CD4-positive, alpha-beta T cell treated with Interleukin-4 for 4 hours (primary cell): ENCODE data around the gene DUS3L.
A peak's percentile ranks its signal among the peaks of the same experiment; 100 is the strongest.

Experiments used
- DNase-seq: peaks from one replicate; pipeline ENCODE4 v3.0.0-alpha.2; 2020

The DUS3L gene, protein sequence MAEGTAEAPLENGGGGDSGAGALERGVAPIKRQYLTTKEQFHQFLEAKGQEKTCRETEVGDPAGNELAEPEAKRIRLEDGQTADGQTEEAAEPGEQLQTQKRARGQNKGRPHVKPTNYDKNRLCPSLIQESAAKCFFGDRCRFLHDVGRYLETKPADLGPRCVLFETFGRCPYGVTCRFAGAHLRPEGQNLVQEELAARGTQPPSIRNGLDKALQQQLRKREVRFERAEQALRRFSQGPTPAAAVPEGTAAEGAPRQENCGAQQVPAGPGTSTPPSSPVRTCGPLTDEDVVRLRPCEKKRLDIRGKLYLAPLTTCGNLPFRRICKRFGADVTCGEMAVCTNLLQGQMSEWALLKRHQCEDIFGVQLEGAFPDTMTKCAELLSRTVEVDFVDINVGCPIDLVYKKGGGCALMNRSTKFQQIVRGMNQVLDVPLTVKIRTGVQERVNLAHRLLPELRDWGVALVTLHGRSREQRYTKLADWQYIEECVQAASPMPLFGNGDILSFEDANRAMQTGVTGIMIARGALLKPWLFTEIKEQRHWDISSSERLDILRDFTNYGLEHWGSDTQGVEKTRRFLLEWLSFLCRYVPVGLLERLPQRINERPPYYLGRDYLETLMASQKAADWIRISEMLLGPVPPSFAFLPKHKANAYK

DNA sequence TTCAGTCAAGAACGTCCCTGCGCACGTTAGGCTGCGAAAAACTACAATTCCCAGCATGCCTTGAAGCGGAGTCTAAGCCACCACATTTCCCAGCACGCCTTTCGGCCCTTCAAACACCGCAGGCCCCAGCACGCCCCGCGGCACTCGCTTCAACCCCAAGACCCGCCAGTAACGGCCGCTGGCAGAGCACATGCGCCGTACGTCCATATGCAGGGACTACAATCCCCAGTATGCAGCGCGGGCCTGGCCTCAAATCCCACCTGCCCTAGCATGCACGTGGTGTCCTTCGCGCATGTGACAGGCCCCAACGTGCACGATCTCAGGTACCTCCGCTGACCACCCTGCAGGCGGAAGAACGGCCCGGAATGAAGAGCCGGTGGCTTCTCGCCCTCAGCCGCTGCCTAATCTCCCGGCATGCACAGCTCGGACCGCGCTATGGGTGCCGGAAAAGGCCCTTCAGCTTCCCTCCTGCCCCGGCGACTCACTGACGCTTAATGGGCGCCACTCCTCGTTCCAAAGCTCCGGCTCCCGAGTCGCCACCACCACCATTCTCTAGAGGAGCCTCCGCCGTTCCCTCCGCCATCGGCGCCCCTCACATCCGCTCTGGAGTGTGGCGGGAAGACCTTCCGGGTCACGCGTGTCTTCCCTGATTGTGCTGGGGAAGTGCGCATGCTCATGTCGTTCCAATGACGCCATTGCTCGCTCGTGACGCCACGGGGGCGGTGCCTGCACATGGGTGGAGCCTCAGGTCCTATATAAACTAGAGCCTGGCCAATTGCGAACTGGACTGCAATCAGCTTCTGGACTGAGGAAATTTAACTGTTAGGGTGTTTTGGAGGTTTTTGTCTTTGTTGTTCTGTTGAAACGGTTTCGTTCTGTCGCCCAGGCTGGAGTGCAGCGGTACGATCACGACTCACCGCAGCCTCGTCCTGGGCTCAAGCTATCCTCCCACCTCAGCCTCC lies at the start of gene DUS3L:
TSS of gene DUS3L (minus strand) at position 605 of the 962 bp plus-strand sequence. CDS start at position 583, 22 bp downstream.
- DNase-seq, result peak; percentile 97

DNA sequence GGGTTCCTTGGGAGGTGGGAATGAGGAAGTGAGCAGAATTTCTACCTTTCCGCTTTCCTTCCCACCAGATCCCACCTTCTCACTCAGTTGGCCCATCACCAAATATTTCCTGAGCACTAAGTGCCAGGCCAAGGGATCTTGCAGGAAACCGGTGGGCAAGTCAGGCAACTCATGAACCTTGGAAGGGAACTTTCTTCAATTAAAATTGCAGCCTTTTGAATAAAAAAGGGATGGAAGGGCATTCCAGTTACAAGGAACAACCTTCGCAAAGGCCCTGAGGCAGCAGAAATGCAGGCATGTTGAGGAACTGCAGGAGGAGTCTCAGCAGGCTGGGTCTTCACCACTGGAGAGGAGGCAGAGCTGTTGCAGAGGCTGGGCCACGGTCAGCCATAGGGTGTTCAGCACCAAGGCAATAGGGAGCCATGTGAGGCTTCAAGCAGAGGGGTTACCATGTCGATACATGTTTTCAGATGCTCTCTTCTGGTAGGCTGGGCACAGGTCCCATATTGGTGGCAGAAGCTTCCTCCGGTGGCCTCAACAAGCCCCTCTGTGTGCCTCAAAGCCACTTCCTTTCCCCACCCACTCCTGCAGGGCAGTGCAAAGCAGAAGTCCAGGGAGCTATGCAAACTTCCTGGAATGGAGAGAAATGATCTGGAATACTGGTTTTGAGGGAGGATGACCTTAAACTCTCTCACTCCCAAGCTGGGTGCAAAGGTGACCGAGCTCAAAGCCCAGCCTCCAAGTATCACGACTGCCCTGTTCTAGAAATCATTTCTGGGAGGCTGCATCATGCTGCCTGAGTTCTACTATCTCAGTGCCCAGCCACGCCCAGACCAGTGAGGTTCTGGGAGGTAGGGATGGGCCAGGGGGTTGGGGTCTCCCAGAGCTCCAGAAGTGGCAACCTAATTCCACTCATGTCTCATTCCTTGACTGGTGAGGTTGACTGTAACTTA lies 48.4 kb upstream of the DUS3L start, which contains the start of gene FUT6:
TSS of gene FUT6 (minus strand) at position 638 of the 953 bp plus-strand sequence. CDS start 7,135 bp downstream, outside the sequence.
- no peak for DNase-seq

DNA sequence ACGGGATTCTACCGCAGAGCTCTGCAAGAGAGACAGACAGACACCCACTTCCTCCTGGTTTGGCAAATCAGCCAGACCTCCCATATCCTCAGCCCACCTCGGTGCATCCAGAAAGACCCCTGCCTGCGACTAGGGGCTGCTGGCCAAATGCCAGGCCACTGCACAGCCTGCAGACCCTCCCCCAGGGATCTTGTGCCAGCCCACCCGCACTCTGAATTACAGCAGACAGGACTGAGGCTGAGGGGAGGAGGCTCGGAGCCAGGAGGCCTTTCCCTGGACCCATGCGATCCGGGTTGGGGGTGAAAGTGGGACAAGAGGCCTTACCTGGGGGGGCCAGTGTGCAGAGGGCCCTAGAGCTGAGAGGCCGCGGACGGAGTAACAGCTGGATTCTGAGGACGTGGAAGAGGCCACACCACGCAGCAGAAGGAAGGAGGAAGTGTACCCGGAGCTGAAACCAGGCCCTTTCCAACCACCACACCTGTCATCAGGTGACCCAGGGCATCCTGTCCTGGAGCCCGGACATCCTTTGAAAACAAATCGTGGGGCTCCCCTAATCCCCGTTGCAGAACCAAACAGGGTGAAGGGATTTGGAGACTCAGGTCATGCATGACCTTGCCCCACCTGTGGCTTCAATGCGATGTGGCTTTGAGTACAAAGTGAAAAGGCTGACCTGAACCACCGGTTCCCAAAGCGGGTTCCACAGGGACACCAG lies 47.5 kb upstream of the DUS3L start:
- no peak for DNase-seq

DNA sequence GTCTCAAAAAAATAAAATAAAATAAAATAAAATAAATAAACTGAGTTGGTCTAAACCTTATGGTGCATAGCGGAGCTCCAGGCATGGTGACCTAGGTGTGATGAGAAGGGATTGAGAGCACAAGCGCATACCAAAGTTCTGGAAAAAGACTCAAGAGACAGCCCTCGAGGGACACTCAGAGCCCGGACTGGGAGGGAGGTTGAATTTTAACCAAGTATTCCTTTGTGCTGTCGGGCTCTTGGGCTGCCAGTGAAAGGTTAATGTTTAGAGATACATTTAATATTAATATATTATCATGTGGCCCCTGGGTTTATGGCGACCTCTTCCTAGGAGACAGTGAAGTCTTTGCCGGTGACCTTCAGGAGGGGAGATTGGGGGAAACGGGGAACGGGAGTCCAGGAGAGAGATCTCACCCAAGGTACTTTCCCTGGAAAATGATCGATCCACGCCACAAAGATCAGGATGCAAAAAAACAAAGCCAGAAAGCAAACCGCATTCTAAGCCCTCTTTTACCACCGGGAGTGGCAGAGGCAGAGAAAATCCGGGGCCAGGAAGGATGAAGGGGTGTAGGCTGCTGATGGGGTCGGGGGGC lies 46.9 kb upstream of the DUS3L start:
- no peak for DNase-seq

DNA sequence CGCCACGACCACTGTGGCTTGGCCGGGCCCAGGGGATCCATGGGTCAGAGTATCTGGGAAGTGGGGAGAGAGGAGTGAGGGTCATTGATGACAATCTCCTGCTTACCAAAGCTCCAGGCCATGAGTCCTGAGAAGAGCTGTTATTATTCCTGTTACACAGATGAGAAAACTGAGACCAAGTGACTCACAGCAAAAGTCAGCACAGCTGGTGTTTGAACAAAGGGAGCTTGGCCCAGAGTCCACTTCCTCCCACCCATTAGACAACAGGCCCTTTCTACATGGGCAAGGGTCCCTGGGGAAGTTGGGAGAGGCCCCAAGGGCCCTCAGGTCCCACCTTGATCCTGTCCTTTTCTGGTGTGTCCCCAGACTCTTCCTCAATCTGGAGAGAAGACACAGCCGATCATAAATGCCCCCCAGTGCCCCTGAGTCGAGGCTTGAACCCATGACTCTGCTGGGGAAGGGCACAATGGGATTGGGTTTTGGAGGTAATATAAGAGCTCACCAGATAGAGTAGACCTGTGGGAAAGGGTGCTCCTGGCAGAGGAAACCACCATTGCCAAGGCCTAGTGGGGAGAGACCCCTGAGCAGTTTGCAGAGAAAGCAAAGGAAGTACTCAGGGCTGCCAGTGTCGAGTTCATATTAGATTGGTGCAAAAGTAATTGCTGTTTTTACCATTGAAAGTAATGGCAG lies 41.7 kb upstream of the DUS3L start:
- DNase-seq, result no peak

DNA sequence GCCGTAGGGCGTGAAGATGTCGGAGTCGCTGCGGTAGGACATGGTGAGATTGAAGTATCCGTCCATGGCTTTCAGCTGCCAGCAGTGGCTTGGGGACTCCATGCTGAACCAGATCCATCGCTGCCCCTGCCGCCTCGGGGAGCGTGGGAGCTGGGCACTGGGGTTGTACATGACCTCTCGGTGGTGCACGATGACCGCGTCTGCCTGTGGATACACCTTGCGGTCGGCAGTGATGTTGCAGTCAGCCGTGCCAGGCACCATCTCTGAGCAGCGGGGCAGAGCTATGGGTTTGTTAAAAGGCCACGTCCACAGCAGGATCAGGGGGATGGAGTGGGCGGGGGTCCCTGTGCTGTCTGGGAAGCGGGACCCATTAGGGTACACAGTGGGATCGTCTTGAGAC lies 41.1 kb upstream of the DUS3L start:
- DNase-seq, result no peak

DNA sequence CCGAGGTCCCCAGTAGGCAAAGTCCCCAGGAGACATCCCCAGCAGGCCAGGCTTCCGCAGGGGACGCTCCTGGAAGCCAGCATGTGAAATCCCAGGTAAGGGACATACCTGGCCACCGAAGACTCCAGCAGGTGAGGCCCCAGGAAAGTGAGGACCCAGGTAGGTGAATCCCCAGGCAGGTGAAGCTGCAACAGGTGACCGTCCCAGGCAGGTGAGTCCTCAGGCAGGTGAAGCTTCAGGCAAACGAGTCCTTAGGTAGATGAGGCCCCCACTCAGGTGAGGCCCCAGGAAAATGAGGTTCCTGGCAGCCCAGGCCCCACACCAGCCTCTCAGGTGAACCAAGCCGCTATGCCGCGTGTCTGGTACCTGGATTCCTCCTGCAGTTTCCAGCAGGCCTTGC lies 40.2 kb upstream of the DUS3L start:
- no peak for DNase-seq

DNA sequence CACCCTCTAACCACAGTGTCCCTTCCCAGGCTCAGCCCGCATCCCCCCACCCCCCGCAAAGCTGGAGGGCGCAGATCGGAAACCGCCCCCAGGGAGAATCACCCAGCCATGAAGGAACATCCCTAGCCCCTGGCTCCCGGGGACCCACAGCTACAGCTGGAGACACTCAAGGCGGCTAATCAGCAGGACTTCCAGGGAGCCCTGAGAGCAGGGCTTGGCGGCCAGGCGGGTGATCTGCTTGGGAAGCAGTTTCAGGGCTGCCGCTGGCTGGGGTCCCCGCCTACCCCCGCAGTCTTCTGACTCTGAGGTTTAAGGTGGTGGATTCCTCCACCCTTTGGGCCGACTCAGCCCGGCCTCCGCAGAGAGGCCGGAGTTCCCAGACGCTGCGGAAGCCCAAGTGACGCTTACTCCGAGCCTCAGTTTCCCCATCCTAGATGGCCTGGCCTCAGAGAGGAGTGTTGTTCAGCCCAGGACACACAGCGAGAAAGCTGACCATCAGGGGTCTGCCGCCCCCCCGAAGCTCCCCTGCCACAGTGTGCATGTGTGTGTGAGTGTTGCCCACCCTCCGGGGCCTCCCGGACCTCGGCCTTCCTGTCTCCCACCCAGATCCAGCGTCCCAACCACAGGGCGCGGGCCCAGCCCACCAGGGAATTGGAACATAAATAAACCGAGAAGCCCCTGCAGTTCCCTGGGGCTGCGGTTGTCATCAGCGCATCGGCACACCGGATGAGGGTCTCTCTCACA lies 38.8 kb upstream of the DUS3L start:
- no peak for DNase-seq

DNA sequence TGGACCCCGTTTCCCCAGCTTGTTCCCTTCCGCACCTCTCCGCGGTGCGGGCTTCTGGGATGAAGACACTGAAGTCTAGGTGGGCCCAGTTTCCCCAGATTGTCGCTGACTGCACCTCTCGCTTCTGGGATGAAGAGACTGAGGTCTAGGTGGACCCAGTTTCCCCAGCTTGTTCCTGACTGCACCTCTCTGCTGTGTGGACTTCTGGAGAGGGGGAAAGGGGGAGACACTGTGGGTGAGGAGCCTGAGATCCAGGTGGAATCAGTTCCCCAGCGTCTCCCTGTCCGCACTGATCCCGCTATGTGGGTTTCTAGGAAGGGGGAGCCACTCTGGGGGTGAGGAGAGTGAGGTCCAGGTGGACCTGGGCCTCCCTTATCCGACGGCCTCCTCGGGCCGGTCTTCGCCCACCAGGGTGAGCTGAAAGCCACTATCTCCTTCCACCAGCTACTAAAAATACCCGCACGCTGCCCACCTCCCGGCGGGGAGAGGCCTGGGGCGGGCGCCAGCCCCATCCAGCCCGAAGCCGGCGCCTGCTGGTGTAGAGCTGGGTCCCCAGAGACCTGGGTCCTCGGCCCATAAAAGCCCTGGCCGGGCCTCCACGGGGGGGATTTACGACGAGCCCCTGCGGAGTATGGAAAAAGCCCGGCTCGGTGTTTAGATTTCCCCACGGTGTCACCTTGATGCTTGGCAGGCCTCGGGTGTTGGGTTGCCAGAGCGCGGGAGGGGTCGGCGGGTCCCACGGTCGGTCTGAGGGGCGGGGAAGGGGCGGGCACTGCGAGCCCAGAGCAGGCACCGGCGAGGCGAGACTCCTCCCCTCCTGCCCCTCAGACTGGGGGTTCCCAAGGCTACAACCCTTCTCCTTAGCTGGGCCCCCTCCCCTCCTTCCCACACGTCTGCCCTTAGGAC lies 38.0 kb upstream of the DUS3L start:
- DNase-seq, result no peak

DNA sequence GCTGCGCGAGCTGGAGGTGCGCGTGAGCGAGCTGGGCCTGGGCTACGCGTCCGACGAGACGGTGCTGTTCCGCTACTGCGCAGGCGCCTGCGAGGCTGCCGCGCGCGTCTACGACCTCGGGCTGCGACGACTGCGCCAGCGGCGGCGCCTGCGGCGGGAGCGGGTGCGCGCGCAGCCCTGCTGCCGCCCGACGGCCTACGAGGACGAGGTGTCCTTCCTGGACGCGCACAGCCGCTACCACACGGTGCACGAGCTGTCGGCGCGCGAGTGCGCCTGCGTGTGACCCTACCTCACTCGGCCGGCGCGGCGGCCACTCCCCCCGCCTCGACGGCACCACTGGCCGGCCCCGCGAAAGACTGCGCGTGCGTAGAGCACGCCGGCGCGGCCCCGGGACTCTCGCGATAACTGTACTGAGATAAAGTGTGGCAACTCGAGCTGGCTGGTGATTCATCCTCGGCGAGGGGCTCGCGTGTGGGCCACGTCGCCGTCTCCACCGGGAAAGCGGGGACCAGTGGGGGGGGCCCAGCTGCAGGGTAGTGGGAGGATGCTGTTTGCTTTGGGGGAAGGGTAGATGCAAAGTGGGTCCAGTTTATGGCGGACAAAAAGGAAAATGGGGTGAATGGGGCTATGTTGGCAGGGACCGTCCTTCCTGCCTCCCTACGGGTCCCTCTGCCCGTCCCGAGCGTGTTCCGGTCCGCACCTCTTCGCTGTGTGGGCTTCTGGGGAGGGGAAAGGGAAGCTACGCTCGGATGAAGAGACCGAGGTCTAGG lies 37.1 kb upstream of the DUS3L start:
- DNase-seq, result peak; percentile 92

DNA sequence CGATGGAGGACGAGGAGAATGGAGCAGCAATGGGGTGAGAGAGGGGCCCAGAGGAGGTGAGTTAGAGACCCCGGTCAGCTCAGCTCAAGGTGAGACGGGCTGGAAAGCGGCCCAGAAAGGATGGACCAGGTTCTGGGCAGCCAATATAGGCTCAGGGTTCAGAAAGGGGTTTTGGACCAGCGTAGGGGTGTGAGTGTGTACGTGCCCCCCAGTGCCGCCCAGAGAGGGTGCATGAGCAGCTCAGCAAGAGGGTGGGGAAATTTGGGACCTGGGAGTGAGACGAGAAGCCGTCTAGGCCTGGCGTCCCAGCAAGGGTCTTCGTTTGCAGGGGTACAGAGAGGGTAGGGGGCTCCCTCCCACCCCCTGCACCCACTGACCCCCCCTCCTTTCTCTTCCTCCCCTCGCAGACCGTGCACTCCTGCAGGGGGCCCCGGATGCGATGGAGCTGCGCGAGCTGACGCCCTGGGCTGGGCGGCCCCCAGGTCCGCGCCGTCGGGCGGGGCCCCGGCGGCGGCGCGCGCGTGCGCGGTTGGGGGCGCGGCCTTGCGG lies 36.5 kb upstream of the DUS3L start:
- no peak for DNase-seq

DNA sequence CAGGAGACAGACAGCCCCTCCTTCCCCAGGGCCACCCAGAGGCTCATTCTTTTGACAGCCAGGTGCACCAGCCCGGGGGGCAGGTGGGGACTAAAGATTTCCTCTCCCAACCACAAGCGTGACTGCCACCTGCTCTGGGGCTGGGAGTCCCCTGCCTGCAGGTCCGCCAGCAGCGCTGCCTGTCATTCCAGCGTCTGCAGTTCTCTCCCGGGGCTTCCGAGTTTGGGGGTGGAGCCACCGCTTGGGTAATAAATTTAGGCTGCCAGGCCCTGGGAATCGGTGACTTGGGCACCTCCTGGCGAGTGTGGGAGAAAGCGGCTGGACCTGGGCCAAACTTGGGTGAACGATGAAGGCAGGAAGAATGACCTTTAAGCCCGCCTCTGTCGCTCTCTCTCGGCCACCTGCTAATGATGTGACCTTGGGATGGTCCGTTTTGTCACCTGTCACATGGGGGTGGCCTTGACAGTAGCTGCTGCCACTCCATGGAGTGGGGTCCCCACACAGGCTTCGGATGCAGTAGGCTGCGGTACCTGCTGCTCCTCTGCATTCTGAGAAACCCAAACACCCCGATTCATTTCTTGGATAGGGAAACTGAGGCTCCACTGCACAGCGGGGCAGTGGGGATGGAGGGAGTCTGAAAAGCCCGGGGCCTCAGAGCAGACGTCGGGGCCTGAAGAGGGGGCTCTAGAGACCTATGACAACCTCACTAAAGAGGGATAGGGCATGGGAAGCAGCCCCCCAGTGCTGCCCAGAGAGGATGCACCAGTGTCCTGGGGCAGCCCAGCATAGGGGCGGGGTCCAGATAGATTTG lies 35.8 kb upstream of the DUS3L start:
- DNase-seq, result peak; percentile 6

DNA sequence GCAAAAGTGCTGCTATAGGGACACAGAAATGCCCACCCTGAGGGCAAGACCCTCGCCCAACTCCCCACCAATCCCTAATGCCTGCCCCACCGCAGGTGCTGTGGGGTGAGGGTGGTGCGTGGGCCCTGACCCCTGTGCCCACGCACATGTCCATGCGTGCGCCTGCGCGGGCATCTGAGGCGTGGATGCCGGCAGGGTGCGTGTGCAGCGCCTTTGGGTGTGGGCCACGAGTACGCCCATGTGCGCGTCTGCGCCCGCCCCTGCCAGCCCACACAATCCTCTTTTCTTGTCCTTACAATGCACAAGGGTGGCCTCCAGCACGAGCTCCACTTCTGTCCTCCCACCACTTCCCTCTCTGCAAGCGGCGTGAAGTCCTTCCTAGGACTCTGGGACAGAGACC lies 34.2 kb upstream of the DUS3L start:
- no peak for DNase-seq

DNA sequence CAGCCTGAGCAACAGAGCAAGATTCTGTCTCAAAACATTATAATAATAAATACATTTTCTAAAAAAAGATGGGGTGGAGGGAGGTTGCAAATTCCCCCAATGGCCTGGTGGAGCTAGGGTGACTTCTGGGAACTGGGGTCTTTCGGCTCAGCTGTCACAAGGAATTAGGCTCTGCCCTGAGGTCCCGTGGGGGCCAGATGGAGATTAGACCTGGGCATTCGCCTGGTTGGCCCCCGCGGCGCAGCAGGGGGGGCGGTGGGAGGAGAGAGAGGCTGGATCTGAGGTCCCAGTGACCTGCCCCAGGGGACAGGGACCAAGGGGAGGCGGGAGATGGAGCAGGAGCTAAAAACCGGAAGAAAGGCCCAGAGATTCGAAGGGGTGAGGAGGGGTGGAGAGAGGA lies 33.8 kb upstream of the DUS3L start:
- no peak for DNase-seq

DNA sequence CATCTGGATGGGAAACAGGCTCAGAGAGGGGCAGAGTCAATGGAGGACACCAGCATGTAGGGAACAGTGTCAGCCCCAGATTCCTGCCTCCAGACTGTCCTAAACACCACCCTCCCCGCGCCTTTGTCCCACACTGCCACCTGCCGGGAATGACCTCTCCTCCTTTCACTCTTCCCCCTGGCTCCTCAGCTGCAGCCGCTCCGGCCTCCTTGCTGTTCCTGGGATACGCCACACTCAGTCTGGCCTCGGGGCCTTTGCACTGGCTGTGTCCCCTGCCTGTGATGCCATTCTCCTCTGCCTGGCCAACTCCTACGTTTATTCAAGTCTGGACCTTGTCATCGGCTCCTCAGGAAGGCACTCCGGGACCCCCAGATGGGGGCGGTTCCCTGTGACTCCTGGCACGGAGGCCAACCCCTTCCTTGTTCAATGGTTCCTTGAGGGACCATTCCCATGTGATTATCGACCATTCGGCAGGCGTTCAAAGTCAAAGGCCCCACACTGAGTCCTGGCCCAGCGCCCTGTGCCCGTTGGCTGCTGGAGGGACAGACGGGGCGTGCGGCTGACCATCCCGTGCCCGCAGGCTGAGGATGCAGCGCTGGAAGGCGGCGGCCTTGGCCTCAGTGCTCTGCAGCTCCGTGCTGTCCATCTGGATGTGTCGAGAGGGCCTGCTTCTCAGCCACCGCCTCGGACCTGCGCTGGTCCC lies 32.8 kb upstream of the DUS3L start:
- no peak for DNase-seq
